TTC549 (cell line): ENCODE measurements around the gene HESX1.
A peak's percentile ranks its signal among the peaks of the same experiment; 100 is the strongest.

Source experiments
- FAIRE-seq: peaks from 2 replicates; lab custom pipeline; 2012; peaks lifted over from hg19 to GRCh38; lab: Jason Lieb, UNC

HESX1 gene

GRCh38 chr3:57199895-57200297 is at the start of gene HESX1:
HESX1 (minus strand) TSS chr3:57199978; CDS start chr3:57199918, 60 bp downstream.
- no peak for FAIRE-seq

GRCh38 chr3:57244946-57245345 is 45.2 kb upstream of the HESX1 start:
- no peak for FAIRE-seq

- FAIRE-seq, result no peak
These were observed 35.1 kb upstream of the HESX1 start for GRCh38 chr3:57234613-57235575.

GRCh38 chr3:57233799-57234198 is 34.0 kb upstream of the HESX1 start:
- FAIRE-seq, result no peak

- FAIRE-seq, result no peak
These were observed 30.2 kb upstream of the HESX1 start for GRCh38 chr3:57230006-57230405.

- no peak for FAIRE-seq
These were observed 28.4 kb upstream of the HESX1 start for GRCh38 chr3:57227930-57228751.

GRCh38 chr3:57227204-57227929 is 27.6 kb upstream of the HESX1 start, which contains the start of gene APPL1:
APPL1 (plus strand) TSS chr3:57227729; CDS start chr3:57227884, 155 bp downstream.
- FAIRE-seq, result no peak

GRCh38 chr3:57226176-57226575 is 26.4 kb upstream of the HESX1 start:
- FAIRE-seq, result no peak

- no peak for FAIRE-seq
These were observed 25.1 kb upstream of the HESX1 start for GRCh38 chr3:57224856-57225255.

- FAIRE-seq, result no peak
These were observed 22.1 kb upstream of the HESX1 start for GRCh38 chr3:57221883-57222282.

- no peak for FAIRE-seq
These were observed 6.6 kb upstream of the HESX1 start for GRCh38 chr3:57206423-57206822.

- no peak for FAIRE-seq
These were observed 5.1 kb downstream of the HESX1 start for GRCh38 chr3:57194641-57195040.

- FAIRE-seq, result no peak
These were observed 7.8 kb downstream of the HESX1 start for GRCh38 chr3:57192028-57192427.

GRCh38 chr3:57184526-57184925 is 15.3 kb downstream of the HESX1 start:
- no peak for FAIRE-seq

- FAIRE-seq, result peak; percentile 41
These were observed 20.0 kb downstream of the HESX1 start for GRCh38 chr3:57179580-57180410.

GRCh38 chr3:57176045-57176444 is 23.7 kb downstream of the HESX1 start:
- no peak for FAIRE-seq

- no peak for FAIRE-seq
These were observed 26.1 kb downstream of the HESX1 start for GRCh38 chr3:57173687-57174086.

- no peak for FAIRE-seq
These were observed 28.8 kb downstream of the HESX1 start for GRCh38 chr3:57170946-57171345.

- FAIRE-seq, result no peak
These were observed 29.7 kb downstream of the HESX1 start for GRCh38 chr3:57169872-57170623.

GRCh38 chr3:57169108-57169507 is 30.7 kb downstream of the HESX1 start:
- FAIRE-seq, result no peak

- FAIRE-seq, result no peak
These were observed 31.6 kb downstream of the HESX1 start for GRCh38 chr3:57168151-57168550.
